GM18519 (cell line): ENCODE measurements around the gene APOOL.
"Not testable (repeated sequence)": the region's sequence is repeated elsewhere in the genome, so short reads cannot be mapped to it uniquely, and the experiment has no call there.

Experiments used
- ATAC-seq: cut with Tn5 transposase; IDR thresholded peaks from one replicate; pipeline ENCODE4 v1.9.1; 2021; ENCODE audit warnings: mild to moderate bottlenecking, moderate library complexity; ENCODE audit not compliant: unreplicated experiment, low FRiP score

Gene APOOL

GRCh38 chrX:85003655-85004244 is at the start of gene APOOL:
TSS of gene APOOL (plus strand) at chrX:85003877. CDS start at chrX:85003913, 36 bp downstream.
- ATAC-seq, result peak; percentile 95

GRCh38 chrX:84956304-84956703 is 47.4 kb upstream of the APOOL start:
- ATAC-seq, result no peak

- no peak for ATAC-seq
Measured at GRCh38 chrX:84974803-84975202, 28.9 kb upstream of the APOOL start.

- ATAC-seq, result not testable (repeated sequence)
Measured at GRCh38 chrX:84991739-84992138, 11.9 kb upstream of the APOOL start.

- ATAC-seq, result no peak
Measured at GRCh38 chrX:84993150-84993549, 10.5 kb upstream of the APOOL start.

- no peak for ATAC-seq
Measured at GRCh38 chrX:85001344-85001743, 2.3 kb upstream of the APOOL start.

GRCh38 chrX:85004255-85004654 is 578 bp downstream of the APOOL start:
- no peak for ATAC-seq

- ATAC-seq, result no peak
Measured at GRCh38 chrX:85012098-85012497, 8.4 kb downstream of the APOOL start.

- not testable (repeated sequence) for ATAC-seq
Measured at GRCh38 chrX:85015351-85015750, 11.7 kb downstream of the APOOL start.

GRCh38 chrX:85017721-85018120 is 14.0 kb downstream of the APOOL start:
- ATAC-seq, result no peak

GRCh38 chrX:85018471-85018870 is 14.8 kb downstream of the APOOL start:
- no peak for ATAC-seq

GRCh38 chrX:85020216-85020615 is 16.5 kb downstream of the APOOL start:
- ATAC-seq, result no peak

- ATAC-seq, result no peak
Measured at GRCh38 chrX:85024044-85024443, 20.4 kb downstream of the APOOL start.

GRCh38 chrX:85024562-85024961 is 20.9 kb downstream of the APOOL start:
- no peak for ATAC-seq

GRCh38 chrX:85026170-85026569 is 22.5 kb downstream of the APOOL start:
- ATAC-seq, result no peak

- no peak for ATAC-seq
Measured at GRCh38 chrX:85029043-85029442, 25.4 kb downstream of the APOOL start.

- no peak for ATAC-seq
Measured at GRCh38 chrX:85031505-85031904, 27.8 kb downstream of the APOOL start.

GRCh38 chrX:85037114-85037513 is 33.4 kb downstream of the APOOL start:
- no peak for ATAC-seq

GRCh38 chrX:85051627-85052026 is 48.0 kb downstream of the APOOL start:
- ATAC-seq, result no peak

GRCh38 chrX:85052205-85052604 is 48.5 kb downstream of the APOOL start:
- ATAC-seq, result no peak

- ATAC-seq, result no peak
Measured at GRCh38 chrX:85052636-85053343, 49.1 kb downstream of the APOOL start.

GRCh38 chrX:85065512-85066198 is 62.0 kb downstream of the APOOL start:
- ATAC-seq, result peak; percentile 58
